ENCODE measurements around the gene VIPR1.

The VIPR1 gene

DNA sequence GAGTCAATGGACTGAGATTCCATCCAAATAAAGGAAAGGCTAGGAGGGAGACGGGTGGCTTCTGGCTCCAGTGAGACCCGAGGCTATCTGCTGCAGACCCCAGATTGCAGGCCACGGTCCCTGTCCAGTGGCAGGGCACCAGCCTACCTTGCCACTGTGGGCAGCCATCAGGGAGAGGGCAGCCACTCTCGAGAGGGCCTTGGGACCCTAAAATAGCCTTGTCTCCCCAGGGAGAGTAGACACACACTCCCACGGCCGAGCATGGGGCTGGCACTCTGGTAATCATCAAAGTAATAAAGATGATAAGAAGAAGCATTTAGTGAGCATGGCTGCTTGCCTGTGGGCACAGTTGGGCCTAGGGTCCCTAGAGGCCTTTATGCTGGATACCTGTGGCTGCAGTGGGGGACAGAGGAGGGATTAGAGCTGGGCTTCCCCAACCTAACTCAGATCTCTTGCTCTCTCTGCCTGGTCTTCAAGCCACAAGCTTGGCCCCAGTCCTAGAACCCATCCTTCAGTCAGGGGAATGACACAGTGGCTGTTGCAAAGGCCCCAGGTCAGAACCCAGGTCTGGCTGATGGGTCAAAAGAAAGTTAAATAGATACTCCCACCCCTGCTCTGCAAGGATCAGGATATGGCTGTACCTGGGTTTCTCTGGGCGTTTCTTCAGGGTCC, 9.2 kb upstream of the VIPR1 start:
- no peak for DNase-seq (ENCODE audit: low spot score)
- FAIRE-seq: no peak

- DNase-seq (ENCODE audit: low spot score) (no peak), FAIRE-seq (no peak)
These were observed 8.7 kb upstream of the VIPR1 start for GRCh38 chr3:42493798-42494151.

DNA sequence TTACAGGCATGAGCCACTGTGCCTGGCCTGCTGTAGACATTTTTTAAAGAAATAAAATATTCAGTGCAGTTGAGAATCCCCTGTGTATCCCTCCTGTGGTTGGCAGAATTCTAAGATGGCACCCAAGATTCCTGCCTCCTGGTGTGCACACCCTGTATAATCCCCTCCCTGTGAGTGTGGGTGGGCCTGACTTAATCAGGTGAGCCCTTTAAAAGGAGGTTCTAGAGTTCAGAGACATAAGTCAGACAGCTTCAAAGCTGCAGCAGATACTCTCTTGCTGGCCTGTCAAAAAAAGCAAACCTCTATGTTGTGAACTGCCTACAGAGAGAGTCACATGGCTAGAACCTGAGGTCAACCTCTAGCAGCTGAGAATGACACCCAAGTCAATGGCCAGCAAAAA, 7.0 kb upstream of the VIPR1 start:
- no peak for FAIRE-seq
- DNase-seq (ENCODE audit: low spot score): no peak

DNA sequence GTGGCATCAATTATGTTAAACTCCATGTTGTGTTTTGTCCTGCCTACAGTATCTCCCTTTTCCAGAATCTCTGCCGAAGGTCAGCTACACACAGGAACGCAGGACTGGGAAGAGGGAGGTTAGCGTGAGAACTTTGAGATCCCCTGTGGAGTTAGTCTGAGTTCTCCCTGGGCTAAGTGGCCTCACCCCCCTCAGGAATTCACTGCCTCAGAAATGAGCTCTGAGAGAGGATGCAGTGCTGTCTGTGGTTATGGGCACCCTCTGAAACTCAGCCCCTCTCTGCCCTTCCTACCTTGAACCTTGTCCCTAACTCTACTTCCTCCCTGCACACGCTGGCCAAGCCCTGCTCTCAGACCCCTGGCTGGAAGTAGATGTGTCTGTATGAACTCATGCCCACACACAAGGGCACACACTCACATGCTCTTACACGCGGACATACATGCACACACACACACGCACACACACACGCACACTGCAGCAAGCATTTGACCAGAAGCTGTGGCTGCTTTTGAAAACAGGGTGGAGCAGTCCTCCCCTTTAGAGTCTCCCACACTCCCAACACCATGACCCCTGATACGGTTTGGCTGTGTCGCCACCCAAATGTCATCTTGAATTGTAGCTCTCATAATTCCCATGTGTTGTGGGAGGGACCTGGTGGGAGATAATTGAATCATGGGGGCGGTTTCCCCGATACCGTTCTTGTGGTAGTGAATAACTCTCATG, 5.3 kb upstream of the VIPR1 start:
- FAIRE-seq (no peak), DNase-seq (ENCODE audit: low spot score) (peak; percentile 8)

DNA sequence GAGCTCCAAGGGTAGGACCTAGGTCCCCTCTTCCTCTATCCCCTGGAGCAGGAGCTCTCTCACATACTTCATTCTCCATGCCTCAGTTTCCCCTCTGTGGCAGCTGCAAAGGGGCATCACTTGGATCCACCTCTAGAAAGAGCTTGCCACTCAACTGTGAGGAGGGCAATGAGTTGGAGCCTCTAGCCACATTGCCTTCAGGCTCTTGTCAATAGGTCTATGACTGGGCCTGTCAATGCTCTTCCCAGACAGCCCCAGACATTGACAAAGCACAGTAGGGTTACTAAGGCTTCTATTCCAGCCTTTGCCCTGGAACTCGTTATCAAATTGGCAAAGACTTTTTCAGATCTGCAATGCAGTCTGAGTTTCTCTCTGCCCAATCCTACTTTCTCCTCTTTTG, 4.4 kb upstream of the VIPR1 start:
- FAIRE-seq: no peak
- DNase-seq (ENCODE audit: low spot score): no peak

DNA sequence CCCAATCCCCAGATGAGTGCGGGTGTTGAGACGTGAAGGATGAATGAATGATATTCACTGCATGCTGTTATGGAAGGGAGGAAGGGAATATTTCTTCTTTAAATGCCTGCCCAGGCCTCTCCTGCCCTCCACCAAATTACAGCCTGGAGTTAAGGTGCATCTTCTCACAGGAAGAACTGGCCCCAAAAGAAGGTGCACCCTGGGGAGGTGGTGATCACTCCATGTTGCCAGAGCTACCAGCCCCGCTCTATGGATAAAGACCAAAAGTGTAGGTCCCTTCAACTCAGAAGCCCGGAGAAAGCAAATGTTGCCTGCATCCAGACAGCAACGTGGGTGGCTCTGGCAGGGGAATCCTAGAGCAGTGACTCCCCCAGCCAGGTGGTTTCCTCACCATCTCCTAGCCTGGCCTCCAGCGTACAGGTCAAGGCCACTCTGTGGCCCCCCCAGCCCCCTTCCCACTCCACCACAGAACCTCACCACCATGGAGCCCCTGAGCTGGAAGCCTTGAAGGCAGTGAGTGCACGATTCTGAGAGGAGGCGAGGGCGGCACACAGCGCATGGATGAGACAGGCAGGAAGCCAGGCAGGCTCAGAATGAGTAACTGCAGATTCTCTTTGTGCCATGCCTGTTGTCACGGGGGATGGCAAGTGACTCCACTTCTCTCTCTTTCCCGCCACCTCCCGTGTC, 3.5 kb upstream of the VIPR1 start:
- DNase-seq (ENCODE audit: low spot score) (no peak), FAIRE-seq (no peak)

DNA sequence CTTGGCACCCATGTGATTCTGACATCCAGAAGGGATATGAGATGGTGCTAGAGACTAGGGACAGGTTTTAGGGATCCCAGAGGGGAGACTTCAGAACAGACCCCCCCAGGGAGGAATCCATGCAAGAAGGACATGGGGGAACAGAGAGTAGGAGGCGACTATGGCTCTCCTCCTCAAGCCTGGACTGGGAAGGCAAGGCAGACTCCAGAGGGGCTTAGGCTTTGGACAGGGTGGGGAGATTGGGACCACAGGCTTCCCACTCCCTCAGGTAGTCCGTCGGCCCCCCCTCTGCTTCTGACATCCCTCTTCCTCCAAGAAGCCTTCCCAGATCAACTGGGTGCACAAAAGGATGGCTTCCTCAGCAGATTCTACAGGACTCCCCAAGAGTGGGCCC, 3.0 kb upstream of the VIPR1 start:
- no peak for DNase-seq (ENCODE audit: low spot score)
- no peak for FAIRE-seq

DNA sequence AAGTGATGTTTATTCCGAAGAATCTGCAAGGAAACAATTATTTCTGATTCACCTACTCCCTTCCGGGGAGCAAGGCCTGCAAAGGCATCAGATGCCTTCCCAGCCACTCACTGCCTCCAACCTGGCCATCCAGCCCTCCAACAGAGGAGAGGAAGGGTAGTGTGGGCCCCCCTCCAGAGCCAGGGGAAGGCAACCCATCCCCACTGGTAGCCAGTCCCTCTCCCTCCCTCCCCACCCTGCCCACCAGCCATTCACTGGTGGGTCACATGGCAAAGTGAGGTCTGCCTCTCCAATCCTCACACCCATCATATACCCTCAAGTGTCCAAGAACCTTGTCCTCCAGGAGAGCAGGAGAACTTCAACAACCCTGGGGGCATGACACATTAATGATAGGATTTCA, 2.4 kb upstream of the VIPR1 start:
- FAIRE-seq: no peak
- DNase-seq (ENCODE audit: low spot score): no peak

DNA sequence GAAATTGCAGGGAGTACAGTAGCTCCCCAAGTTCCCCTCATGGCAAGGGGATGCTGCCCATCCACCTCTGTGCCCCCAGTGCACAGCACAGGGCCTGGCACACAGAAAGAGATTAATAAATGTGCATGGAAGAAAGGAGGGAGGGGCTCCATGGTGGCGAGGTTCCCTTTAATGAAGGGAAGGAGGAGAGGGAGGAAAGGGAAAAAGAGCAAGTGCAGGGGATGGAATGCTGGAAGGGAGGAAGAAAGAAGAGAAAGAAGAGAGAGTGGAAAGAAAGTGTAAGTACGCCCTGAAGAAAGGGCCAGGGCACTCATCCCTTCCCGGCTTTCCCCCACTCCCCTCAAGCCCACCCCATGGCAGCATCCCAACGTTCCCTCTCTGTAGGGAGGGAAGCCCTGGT, 1.5 kb upstream of the VIPR1 start:
- no peak for FAIRE-seq

DNA sequence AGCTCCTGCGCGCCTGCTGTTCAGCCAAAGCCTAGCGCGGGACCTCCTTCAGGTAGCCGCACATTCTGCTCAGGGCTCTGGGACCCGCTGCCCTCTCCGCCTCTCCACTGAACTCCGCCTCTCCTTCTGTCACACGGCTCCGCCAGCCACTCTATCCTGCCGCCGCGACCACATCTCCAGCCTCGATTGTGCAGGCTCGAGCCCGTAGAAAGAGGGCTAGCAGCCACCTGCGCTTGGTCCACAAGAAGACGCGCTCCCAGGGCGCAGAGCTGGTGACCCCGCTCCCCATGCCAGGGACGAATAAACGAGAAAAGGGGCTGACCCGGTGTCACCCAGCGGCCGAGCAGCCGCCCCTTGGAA, 1.1 kb upstream of the VIPR1 start:
- DNase-seq (ENCODE audit: low spot score): no peak
- no peak for FAIRE-seq

More for the DNA sequence above, 1.5 kb upstream of the VIPR1 start:
- no peak for DNase-seq (ENCODE audit: low spot score)

DNA sequence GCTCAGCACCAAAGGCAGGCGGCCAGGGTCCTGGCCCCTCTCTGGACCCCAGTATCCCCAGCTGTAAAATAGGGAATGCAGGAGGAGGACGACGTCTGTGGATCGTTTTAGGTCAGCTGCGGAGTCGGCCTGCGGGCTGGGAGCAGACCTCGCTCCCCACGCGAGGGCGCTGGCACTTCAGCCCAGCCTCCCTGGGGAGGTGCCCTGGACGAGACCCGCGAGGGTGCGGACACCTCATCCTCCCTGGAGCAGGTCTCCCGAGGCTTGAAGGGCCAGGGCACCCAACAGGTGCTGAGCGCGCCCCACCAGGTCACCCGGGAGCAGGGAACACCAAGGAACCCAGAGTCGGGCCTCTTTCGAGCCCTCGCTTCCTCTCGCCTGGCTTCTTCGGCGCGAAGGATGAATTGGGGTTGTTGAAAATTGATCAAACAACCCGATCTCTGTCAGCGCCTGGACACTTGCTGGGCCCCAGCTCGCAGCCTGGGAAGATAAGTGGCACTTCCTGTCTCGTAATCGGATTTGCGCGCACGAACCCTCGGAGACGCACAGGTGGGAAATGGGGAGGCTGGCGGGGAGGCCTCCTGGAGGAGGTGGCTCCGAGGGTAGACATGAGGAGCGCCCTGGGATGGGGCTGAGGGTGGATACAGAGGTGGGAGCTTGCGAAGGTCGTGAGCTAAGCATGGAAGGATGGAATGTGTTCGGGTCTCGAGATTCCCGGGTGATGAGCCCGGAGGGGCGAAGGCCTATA, 588 bp upstream of the VIPR1 start:
- FAIRE-seq: no peak
- DNase-seq (ENCODE audit: low spot score): no peak

GRCh38 chr3:42503251-42503924, 945 bp downstream of the VIPR1 start:
- FAIRE-seq: no peak
- DNase-seq (ENCODE audit: low spot score): no peak

- no peak for FAIRE-seq
- DNase-seq (ENCODE audit: low spot score): no peak
These were observed 1.5 kb downstream of the VIPR1 start for GRCh38 chr3:42503957-42504333.

DNA sequence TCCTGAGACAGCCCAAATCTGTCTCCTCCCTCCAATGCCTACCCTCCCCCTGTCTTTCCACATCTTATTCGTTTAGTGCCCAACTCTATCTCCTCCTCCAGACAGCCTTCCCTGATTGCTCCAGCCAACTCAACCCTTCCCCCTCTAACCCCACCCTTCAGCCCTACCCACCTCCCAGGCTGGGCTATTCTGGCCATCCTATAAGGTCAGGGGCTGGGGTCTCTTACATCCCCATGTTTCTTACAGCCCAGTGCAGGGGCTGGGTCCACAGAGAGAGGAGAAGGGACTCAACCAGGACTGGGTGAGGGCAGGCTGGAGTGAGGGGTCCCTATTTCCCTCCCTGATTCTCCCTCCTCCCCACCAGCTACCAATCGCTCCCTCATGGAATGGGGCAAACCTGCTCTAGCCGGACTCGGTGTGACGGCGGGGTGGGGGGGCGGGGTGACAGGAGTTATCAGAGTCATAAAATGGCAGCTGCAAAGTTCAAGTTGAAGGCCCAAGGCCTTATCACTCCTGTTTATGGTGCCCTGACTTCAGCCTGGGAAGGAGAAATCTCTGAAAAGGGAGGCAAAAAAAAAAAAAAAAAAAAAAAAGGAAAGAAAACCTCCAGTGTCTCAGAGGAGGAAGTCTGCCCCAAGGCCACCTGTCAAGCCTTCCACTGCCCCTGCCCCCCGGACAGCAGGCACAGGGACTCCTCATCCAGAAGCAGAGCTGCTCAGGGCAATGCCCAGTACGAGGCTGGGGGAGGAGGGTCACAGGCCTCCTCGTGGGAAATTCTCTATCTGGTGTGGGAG, 2.1 kb downstream of the VIPR1 start:
- no peak for DNase-seq (ENCODE audit: low spot score)

DNA sequence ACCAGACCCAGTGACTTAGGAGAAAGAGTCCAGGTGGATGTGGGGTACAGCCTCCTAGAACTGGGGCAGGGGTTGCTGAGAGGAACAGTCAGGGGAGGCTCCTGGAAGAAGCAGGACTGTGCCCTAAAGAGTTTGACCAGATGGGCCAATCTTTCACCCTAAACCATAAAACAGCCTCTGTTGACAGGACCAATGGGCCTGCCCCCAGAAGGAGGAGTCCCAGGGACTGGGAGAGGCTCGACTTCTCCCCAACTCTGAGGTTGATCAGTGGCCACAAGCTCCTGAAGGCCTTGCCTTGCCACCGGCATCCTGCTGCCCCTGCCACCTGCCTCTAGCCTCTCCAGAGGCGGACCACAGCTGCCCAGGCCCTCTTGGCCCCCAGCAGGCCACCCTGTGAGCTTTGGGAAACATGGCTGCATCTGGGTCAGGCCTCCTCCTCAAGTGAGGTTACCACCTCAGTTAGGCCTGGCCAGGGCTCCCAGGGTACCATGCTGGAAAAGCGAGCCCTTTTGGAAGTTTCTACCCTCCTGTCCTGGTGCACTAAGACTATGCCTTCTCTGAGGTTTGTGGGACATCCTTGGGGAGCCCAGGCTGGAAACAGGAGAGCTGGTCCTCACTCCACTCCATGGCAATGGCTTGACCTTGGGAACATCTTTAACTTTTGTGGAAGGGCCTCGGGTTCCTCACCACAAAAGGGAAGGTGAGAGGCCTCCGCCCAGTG, 2.8 kb downstream of the VIPR1 start:
- DNase-seq (ENCODE audit: low spot score) (no peak), FAIRE-seq (no peak)

More for the DNA sequence above, 2.1 kb downstream of the VIPR1 start:
- FAIRE-seq: no peak

DNA sequence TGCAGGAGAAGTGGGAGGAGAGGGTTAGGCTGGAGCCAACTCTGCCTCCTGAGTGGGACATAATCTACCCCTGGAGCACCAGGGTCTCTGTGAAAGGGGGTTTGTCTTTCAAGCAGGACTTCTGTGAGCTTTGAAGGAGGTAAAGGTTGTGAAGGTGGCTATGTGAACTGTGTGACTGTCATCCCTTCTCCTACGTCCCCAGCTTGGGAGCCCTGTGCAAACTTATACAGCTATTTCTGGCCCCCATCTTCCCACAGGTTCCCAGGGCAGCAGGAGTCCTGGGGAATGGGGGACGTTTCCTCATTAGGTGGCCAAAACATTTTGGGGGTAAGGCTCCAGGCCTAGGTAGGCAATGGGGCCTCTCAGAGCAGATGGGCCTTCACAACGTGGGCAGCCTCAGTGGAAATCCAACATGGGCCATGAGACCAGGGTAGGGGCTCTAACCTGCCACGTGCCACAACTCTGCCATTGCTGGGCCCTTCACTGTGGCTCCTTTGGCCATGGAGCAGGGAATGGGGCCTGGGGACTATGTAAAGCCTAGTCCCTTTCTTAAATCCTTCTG, 3.5 kb downstream of the VIPR1 start:
- no peak for DNase-seq (ENCODE audit: low spot score)
- no peak for FAIRE-seq

GRCh38 chr3:42507252-42507651, 4.8 kb downstream of the VIPR1 start:
- FAIRE-seq (no peak), DNase-seq (ENCODE audit: low spot score) (no peak)

DNA sequence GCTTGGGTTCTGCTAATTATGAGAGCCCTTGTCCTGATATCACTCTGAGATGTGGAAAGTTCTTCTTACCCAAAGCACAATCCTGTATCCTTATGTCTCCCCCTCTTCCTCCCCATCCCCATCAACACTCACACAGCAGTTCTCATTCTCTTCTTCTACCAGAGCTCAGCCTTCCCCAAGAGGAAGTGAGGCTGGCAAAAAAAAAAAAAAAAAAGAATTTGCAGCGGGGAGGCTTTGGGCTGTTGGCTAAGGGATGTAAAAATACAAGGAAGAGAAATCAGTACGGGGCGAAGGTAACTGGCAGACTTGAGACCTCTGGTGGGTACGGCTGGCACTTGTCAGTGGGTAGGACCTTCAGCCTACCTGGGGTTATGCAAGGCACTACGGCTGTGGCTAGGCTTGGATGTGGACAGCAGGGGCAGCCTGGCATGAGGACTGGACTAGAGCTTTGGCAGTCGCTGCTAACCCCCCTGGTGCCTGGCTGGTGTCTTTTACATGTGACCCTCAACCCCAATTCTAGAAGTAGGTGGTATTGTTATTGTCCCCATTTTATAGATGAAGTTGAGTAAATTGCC, 5.4 kb downstream of the VIPR1 start:
- FAIRE-seq: no peak
- no peak for DNase-seq (ENCODE audit: low spot score)

DNA sequence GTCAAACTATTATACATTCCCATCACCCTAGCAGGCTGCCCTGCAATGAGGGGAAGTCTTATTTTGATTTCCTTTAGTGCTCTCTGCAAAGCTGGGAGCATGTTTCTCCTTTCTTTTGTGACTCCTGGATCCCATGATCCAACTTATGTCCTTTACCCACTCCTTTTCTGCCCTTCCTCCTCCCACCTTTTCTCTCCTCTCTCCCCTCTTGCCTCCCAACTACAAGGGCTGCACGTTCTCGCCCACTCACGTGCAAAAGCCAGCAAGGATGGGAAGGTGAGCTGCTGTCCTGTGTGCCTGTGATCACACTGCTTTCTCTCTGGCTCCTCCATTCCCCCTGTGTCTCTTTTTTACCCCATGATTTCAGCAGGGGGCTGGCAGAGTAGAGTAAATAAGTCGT, 6.1 kb downstream of the VIPR1 start:
- FAIRE-seq: no peak
- no peak for DNase-seq (ENCODE audit: low spot score)

GRCh38 chr3:42509111-42509510, 6.7 kb downstream of the VIPR1 start:
- FAIRE-seq (no peak), DNase-seq (ENCODE audit: low spot score) (no peak)
